GM21360 (cell line): ENCODE measurements around the gene ARHGAP12.
"Not testable (repeated sequence)": the region's sequence is repeated elsewhere in the genome, so short reads cannot be mapped to it uniquely, and the experiment has no call there.

ENCODE experiments used
- ATAC-seq: cut with Tn5 transposase; IDR thresholded peaks from one replicate; pipeline ENCODE4 v1.9.1; 2021; ENCODE audit warnings: mild to moderate bottlenecking, moderate library complexity; ENCODE audit not compliant: unreplicated experiment

The ARHGAP12 gene

DNA sequence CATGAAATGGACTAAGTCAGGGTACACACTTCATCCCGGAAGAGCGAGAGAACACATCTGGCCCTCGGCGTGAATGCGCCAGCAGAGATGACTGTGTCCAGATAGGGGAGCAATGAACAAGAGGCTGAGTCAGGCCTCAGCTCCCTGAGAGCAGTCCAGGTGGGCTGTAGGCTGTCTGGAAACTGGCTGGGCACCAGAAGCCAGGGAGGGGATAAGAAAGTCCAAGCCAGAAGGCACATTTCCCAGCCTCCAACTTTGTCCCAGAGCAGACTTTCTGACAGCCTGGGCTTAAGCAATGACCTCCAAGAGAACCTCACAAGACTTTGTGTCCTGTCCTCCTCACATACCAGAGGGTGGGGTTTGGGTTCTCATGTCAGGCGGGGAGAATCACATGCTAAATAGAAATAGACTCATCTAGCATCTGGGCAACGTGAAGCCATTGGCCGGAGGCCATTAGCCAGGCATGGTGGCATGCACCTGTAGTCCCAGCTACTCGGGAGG, 157.2 kb downstream of the ARHGAP12 start:
- ATAC-seq = no peak

DNA sequence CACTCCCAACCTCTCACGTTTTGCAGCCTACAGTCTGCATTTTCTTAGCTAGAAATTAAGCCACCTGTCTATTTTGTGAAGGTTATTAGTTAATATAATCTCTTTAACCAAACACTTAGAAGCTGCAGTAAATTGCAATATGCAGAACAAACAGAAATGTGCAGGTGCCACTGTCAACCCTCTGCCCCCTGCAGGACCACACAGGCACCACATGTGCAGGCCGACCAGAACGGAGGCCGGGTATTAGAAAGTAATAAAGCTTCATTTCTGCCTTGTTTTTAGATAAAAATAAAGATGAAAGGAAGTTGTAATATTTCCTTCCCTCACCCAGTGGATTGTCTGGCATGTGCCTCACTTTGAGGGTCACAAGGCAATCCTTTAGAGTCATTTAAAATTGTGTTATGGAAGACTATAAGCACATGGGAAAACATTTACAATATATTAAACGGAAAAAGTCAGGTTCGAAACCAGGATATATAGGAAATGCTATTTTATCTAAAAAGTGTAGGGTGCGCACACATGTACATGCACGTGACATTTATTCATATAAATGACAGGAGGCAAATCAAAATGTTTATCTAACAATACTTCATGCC, 158.2 kb downstream of the ARHGAP12 start:
- no peak for ATAC-seq

GRCh38 chr10:31769564-31769963, 159.1 kb downstream of the ARHGAP12 start:
- no peak for ATAC-seq

- ATAC-seq = not testable (repeated sequence)
Observed at GRCh38 chr10:31768935-31769334, 159.7 kb downstream of the ARHGAP12 start.

DNA sequence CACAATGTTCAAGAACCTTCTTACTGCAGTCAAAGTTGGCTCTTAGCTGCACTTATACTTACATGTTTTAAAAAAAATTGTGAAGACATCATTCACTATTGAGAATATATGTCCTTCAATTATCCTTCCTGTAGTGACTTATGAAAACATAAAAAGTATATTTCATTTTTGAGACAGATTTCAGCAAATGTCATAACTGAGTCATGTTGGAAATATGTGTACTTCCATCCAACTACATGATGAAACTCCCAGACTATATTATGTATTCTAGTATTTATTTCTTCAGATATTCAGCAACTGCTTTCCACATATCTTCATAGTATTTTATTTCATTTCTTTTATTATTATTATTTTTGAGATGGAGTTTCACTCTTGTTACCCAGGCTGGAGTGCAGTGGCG, 160.2 kb downstream of the ARHGAP12 start:
- ATAC-seq = no peak

DNA sequence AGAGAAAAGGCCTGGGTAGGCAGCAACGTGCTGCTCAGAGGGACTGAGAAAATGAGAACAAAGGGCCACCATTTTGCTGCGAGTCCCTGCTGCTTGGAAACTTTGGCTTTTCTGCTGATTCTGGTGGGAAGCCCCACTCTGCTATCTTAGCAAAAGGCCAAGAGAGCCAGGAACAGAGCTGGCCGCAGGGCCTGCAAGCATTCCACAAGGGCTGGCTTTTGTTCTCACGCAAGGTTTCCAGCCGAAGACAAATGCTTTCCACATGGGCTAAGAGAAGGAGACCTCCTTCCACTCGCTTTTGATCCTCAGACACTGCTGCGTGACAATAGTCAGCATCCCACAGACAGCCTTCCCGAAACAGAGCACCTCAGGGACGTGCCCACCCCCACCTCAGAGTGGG, 163.1 kb downstream of the ARHGAP12 start:
- ATAC-seq = no peak

DNA sequence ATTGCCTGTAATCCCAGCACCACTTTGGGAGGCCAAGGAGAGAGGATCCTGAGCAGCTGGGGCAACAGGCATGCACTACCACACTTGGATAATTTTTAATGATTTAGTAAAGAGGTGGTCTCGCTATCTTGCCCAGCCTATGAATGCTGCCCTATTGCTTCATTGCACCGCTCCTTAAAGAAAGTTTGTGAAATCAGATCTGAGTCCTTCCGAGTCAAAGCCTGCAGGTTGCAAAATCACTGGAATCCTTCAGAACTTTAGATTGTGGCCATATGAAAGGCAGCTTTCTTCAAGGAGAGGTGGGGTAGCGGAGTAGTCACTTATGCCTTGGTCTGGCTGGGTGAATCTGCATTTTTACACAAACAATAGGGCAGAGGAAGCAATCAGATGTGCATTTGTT, 166.3 kb downstream of the ARHGAP12 start:
- ATAC-seq = no peak

GRCh38 chr10:31761156-31761555, 167.5 kb downstream of the ARHGAP12 start:
- no peak for ATAC-seq

- no peak for ATAC-seq
Observed at GRCh38 chr10:31760674-31761081, 168.0 kb downstream of the ARHGAP12 start.

DNA sequence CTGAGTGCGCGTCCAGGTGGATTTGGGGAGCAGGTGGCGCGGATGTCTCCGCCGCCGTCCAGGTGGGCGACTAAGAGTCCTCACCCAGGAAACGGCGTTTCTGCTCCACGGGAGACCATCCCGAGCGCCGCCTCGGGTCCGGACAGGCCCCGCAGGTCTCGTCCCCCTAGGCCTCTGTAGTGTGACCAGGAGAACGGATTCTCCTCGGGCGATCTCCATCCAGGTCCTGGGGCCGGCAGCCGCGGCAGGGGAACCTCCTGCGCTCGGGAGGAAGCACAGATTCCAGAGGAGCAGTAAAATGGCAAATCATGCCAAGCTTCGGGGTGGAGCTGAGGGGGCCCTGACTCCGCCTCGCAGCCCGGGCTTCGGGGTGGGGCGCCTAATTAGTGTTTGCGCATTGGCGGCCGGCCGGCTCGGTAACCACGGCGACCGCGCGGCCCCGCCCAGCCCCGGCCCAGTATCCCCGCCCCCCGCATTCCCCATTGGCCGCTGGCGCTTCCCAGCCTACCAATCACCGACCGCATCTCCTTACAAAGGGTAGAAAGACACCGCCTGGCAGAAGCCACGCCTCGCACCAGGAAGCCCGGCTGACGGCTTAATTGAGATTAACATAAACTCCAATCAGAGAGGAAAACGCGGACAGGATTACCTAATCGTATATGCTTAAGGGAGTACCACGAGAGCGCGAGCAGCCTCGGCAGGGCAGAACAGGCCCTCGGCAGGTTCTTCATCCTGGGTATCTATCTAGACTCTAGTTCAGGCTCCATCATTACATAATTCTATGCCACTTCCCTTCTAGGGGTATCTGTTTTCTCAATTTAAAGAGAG, 168.6 kb downstream of the ARHGAP12 start:
- ATAC-seq = peak; percentile 93

DNA sequence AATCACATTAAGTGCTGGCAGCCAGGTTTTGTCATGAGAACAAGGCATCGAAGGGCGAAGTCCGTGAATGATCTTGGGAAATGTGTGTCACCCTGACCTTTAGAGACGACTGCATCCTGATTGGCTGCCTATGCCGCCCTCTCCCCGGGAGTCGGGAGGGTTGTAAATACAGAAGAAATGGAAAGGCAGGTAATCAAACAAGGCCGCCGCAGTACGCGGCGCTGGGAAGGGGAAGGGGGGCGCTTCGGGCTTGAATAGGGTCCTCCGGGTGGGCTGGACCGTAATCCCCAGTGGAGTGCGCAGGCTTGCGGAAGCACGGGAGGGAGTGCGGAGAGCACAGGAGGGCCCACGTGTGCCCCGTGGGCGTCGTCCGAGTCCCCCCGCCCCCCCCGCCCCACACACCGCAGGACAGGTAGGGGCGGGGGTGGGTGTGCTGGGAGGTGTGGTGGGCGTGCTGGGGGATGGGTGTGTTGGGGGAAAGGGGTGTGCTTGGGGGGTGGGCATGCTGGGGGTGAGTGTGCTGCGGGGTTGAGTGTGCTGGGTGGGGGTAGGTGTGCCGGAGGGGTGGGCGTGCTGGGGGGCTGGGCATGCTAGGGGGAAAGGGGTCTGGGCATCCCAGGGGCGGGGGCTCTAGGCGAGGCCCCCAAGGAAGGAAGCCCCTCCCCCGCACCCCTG, 169.4 kb downstream of the ARHGAP12 start:
- ATAC-seq = no peak

DNA sequence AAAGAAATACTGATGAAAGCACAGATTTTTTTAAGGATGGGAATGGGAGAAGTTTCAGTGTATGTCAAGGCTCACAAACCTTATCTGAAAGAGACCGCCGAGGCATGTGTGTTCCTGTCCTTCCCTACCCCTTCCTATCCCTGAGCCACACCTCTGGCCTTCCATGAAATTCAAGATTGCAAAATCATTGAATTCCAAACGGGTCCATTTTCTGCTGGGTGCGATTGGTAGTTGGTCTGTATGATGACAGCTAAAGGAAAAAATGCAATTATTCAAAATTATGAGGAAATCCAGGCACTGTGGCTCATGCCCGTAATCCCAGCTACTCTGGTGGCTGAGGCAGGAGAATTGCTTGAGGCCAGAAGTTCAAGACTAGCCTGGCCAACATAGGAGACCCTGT, 170.1 kb downstream of the ARHGAP12 start:
- no peak for ATAC-seq

- no peak for ATAC-seq
Observed at GRCh38 chr10:31757831-31758230, 170.8 kb downstream of the ARHGAP12 start.

GRCh38 chr10:31757386-31757791, 171.2 kb downstream of the ARHGAP12 start:
- ATAC-seq = no peak

- ATAC-seq = no peak
Observed at GRCh38 chr10:31756729-31757110, 171.9 kb downstream of the ARHGAP12 start.

GRCh38 chr10:31756101-31756728, 172.4 kb downstream of the ARHGAP12 start:
- ATAC-seq = no peak
